HepG2 (cell line): ENCODE data around the gene OR10P1. TPM values are rescaled to one million over a fixed set of nuclear protein-coding genes. Genes with fewer than 3 reads are reported as not detected.

ENCODE experiments used
- ATAC-seq: fragments of 200-7000 bp; cut with Tn5 transposase; 3 replicates; pipeline ENCODE4 v1.9.1; 2020; ENCODE audit warnings: mild to moderate bottlenecking, moderate library complexity
- BruUV-seq: library from RNA; stranded (reverse); fragments of 400-500 nt; replicated peaks from 2 replicates; lab custom pipeline; 2021; lab: Mats Ljungman, UMichigan
- CTCF ChIA-PET: fragments of 300-600 bp; formaldehyde crosslinking; extraction: SDS; loops from one replicate; lab custom pipeline; 2021; ENCODE audit warnings: low total read pairs, inconsistent platforms, low intra/inter-chr PET ratio; lab: Yijun Ruan, JAX
- POLR2A ChIA-PET: fragments of 350-600 bp; sonication (Branson Sonifier 250); formaldehyde crosslinking; loops from one replicate; lab custom pipeline; 2020; ENCODE audit warnings: antibody characterized with exemption, inconsistent platforms; lab: Yijun Ruan, JAX
- DNase-seq: peaks from one replicate; pipeline ENCODE4 v3.0.0-alpha.2; 2015; ENCODE audit warnings: low spot score
- FAIRE-seq: peaks from 3 replicates; lab custom pipeline; 2011; peaks lifted over from hg19 to GRCh38; lab: Jason Lieb, UNC
- H2AFZ ChIP-seq: one replicate; pipeline ENCODE4 v1.6.1; 2011; ENCODE audit warnings: low read length, inconsistent platforms
- H3K27ac ChIP-seq: fragments of 300-600 bp; 3 replicates; pipeline ENCODE4 v1.8.0; 2011; ENCODE audit warnings: mixed run types, mild to moderate bottlenecking, mixed read lengths, low read length, inconsistent platforms; ENCODE audit not compliant: insufficient read depth; ENCODE audit errors: extremely low read length
- H3K27me3 ChIP-seq, 2 experiments: fragments of 200-600 bp in 1 of 2; 2 replicates in 1 of 2; 3 replicates in 1 of 2; pipeline versions ENCODE4 v1.6.0 to v1.8.0; 2011; ENCODE audit warnings: low read length in 2 of 2, mild to moderate bottlenecking in 2 of 2, moderate library complexity in 2 of 2, inconsistent platforms in 1 of 2; ENCODE audit not compliant: insufficient read depth in 2 of 2, control insufficient read depth in 1 of 2
- H3K36me3 ChIP-seq, 2 experiments: fragments of 200-600 bp in 1 of 2; replicated peaks in 1 of 2; 2 replicates in 1 of 2; 3 replicates in 1 of 2; pipeline versions ENCODE4 v1.5.1 to v1.8.0; 2011; ENCODE audit warnings: low read length in 2 of 2, inconsistent platforms in 1 of 2; ENCODE audit not compliant: insufficient read depth in 2 of 2, control insufficient read depth in 1 of 2
- H3K4me1 ChIP-seq: 2 replicates; pipeline ENCODE4 v1.5.1; 2012; ENCODE audit warnings: low read length, inconsistent platforms; ENCODE audit not compliant: insufficient read depth
- H3K4me2 ChIP-seq: 2 replicates; pipeline ENCODE4 v1.6.0; 2011; ENCODE audit warnings: low read depth, low read length, inconsistent platforms
- H3K4me3 ChIP-seq, 3 experiments: fragments of 200-600 bp in 1 of 3; sonication (generic), shearing (Covaris generic) in 1 of 3; replicated peaks in 1 of 3; 2 replicates each; pipeline ENCODE4 v1.5.1; 2011 to 2016; ENCODE audit warnings: low read length in 3 of 3, inconsistent platforms in 2 of 3, low read depth in 2 of 3, mild to moderate bottlenecking in 2 of 3, control low read depth in 1 of 3, mixed read lengths in 1 of 3; ENCODE audit not compliant: insufficient read depth in 1 of 3
- H3K79me2 ChIP-seq: one replicate; pipeline ENCODE4 v1.6.1; 2011; ENCODE audit warnings: low read length, inconsistent platforms; ENCODE audit not compliant: insufficient read depth
- H3K9ac ChIP-seq: 2 replicates; pipeline ENCODE4 v1.6.0; 2011; ENCODE audit warnings: mild to moderate bottlenecking, low read depth, low read length, inconsistent platforms; ENCODE audit not compliant: insufficient read depth
- H3K9me3 ChIP-seq: 2 replicates; pipeline ENCODE4 v1.5.1; 2012; ENCODE audit warnings: mild to moderate bottlenecking, low read length
- H4K20me1 ChIP-seq: 2 replicates; pipeline ENCODE4 v1.6.0; 2011; ENCODE audit warnings: inconsistent platforms, mild to moderate bottlenecking, low read length, moderate library complexity; ENCODE audit not compliant: insufficient read depth
- HIVEP1 ChIP-seq: sonication (generic); formaldehyde crosslinking; IDR thresholded peaks from 2 replicates; pipeline ENCODE4 v1.4.0; 2020; ENCODE audit warnings: mild to moderate bottlenecking, missing genetic modification reagents
- KAT8 ChIP-seq: IDR thresholded peaks from 2 replicates; pipeline ENCODE4 v1.6.1; 2016; ENCODE audit warnings: missing genetic modification reagents, missing compliant biosample characterization
- PATZ1 ChIP-seq: sonication (generic); formaldehyde crosslinking; IDR thresholded peaks from 2 replicates; pipeline ENCODE4 v1.4.0; 2020; ENCODE audit warnings: missing genetic modification reagents
- RBAK ChIP-seq: sonication (generic); formaldehyde crosslinking; IDR thresholded peaks from 2 replicates; pipeline ENCODE4 v1.5.1; 2020; ENCODE audit warnings: mild to moderate bottlenecking, missing genetic modification reagents
- ZNF562 ChIP-seq: sonication (generic); formaldehyde crosslinking; IDR thresholded peaks from 2 replicates; pipeline ENCODE4 v1.8.0; 2022; ENCODE audit warnings: missing genetic modification reagents, borderline replicate concordance
- ZXDC ChIP-seq: sonication (generic); formaldehyde crosslinking; IDR thresholded peaks from 2 replicates; pipeline ENCODE4 v1.5.0; 2020; ENCODE audit warnings: mild to moderate bottlenecking, missing genetic modification reagents
- WGBS: methylation state at CpG from one replicate; pipeline ENCODE4 v1.1.6; 2017; ENCODE audit warnings: low lambda C conversion rate; 5-methylcytosine and 5-hydroxymethylcytosine counted together
- in situ Hi-C: cut with HindIII; loops from 2 replicates; pipeline ENCODE4 v1.10.0; 2017; ENCODE audit warnings: low pct_unique_long_range_greater_than_20kb; ENCODE audit not compliant: extremely low pct_ligation_motif_present
- intact Hi-C: fragments of 100-400 bp; cut with micrococcal nuclease; formaldehyde crosslinking; loops from one replicate; pipeline ENCODE4 v1.10.0; 2022; ENCODE audit not compliant: unreplicated experiment
- polyA plus RNA-seq, 8 experiments: library from polyadenylated mRNA; depleted of rRNA in 3 of 8; stranded (reverse) in 7 of 8; unstranded in 1 of 8; fragments of >200 nt; fragmentation: Illumina TruSeq in 4 of 8; extraction: Trizol in 4 of 8; gene quantifications; 2 replicates each; pipeline versions ENCODE4 v1.2.1 to v1.2.3, GENCODE V29; 2011 to 2016; ENCODE audit warnings: low read depth in 4 of 8, missing spikeins in 1 of 8, mixed read lengths in 1 of 8; ENCODE audit not compliant: insufficient read depth in 1 of 8
- total RNA-seq, 5 experiments: library from RNA; depleted of rRNA; stranded (reverse); fragments of >200 nt; fragmentation: Illumina TruSeq; extraction: Trizol; gene quantifications; 2 replicates each; pipeline ENCODE4 v1.2.3, GENCODE V29; 2016; ENCODE audit warnings: low read depth in 1 of 5
- TF ChIP-seq, protein P1 (sequence below): IDR thresholded peaks from 2 replicates; pipeline ENCODE4 v1.6.1; 2012; ENCODE audit warnings: low read length, improper control_type of control experiment
- TF ChIP-seq, protein P2 (sequence below): sonication (generic); formaldehyde crosslinking; IDR thresholded peaks from 2 replicates; pipeline ENCODE4 v1.5.0; 2020; ENCODE audit warnings: missing genetic modification reagents, mild to moderate bottlenecking, borderline replicate concordance

The OR10P1 gene
- total and polyA plus RNA-seq, 2 of the 13 experiments (the other 11 are each of a cell fraction or from before 2014, with no cell fraction given): not detected

- in situ Hi-C loops (no loop called here), intact Hi-C loops (no loop called here)
- Histone ChIP-seq H3K36me3 (no peaks in the 10 kb centered on the region), H3K27ac (no peak overlapping the region), H3K4me3 (no peak overlapping the region), H3K9ac (no peak overlapping the region), H3K4me1 (no peaks in the 10 kb centered on the region), H4K20me1 (no peaks in the 10 kb centered on the region), H3K79me2 (no peaks in the 10 kb centered on the region), H2AFZ (no peak overlapping the region), H3K9me3 (no peaks in the 10 kb centered on the region), H3K4me2 (no peak overlapping the region), H3K27me3 (peaks cover 0 to 6% of the 10 kb centered on the region in 2 experiments; a peak in 1 of 5 replicates)
- no peak for FAIRE-seq
- no peak for DNase-seq
- CTCF ChIA-PET: no interaction called here
- TF ChIP-seq RBAK (CRISPR knock-in tag) (no peak), HIVEP1 (CRISPR knock-in tag) (no peak), ZNF562 (no peak), ZXDC (no peak), PATZ1 (CRISPR knock-in tag) (no peak), KAT8 (CRISPR knock-in tag) (no peak)
- TF ChIP-seq, protein P1, sequence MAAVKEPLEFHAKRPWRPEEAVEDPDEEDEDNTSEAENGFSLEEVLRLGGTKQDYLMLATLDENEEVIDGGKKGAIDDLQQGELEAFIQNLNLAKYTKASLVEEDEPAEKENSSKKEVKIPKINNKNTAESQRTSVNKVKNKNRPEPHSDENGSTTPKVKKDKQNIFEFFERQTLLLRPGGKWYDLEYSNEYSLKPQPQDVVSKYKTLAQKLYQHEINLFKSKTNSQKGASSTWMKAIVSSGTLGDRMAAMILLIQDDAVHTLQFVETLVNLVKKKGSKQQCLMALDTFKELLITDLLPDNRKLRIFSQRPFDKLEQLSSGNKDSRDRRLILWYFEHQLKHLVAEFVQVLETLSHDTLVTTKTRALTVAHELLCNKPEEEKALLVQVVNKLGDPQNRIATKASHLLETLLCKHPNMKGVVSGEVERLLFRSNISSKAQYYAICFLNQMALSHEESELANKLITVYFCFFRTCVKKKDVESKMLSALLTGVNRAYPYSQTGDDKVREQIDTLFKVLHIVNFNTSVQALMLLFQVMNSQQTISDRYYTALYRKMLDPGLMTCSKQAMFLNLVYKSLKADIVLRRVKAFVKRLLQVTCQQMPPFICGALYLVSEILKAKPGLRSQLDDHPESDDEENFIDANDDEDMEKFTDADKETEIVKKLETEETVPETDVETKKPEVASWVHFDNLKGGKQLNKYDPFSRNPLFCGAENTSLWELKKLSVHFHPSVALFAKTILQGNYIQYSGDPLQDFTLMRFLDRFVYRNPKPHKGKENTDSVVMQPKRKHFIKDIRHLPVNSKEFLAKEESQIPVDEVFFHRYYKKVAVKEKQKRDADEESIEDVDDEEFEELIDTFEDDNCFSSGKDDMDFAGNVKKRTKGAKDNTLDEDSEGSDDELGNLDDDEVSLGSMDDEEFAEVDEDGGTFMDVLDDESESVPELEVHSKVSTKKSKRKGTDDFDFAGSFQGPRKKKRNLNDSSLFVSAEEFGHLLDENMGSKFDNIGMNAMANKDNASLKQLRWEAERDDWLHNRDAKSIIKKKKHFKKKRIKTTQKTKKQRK: no peak
- TF ChIP-seq, protein P2, sequence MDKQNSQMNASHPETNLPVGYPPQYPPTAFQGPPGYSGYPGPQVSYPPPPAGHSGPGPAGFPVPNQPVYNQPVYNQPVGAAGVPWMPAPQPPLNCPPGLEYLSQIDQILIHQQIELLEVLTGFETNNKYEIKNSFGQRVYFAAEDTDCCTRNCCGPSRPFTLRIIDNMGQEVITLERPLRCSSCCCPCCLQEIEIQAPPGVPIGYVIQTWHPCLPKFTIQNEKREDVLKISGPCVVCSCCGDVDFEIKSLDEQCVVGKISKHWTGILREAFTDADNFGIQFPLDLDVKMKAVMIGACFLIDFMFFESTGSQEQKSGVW (CRISPR knock-in tag): no peak
- POLR2A ChIA-PET: no interaction called here
- 0% methylated on average over 1 of the region's 1 CpG for WGBS
- no TSS peak for BruUV-seq
- ATAC-seq: no peak
Observed at GRCh38 chr12:55631056-55631455, 5.6 kb upstream of the OR10P1 start.
